ENCODE measurements around the gene TGFA.

DNA sequence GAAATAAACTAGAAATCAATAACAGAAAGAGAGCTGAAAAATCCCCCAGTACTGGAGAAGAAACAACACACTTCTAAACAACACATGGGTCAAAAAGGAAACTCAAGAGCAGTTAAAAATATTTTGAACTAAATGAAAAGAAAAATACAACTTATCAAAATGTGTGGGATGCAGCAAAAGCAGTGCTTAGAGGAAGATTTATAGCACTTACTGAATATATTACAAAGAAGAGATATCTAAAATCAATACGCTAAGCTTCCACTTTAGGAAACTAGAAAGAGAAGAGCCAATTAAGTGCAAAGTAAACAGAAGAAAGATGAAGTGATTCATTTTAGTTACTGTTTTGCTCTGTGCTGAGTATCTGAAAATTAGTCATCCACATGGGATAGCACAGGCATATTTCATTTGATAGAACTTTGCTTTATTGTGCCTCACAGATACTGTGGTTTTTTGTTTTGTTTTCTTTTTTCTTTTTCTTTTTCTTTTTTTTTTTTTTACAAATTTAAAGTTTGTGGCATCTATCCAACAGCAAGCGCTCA is 17.0 kb downstream of the TGFA start:
- TF ChIP-seq, protein P1, sequence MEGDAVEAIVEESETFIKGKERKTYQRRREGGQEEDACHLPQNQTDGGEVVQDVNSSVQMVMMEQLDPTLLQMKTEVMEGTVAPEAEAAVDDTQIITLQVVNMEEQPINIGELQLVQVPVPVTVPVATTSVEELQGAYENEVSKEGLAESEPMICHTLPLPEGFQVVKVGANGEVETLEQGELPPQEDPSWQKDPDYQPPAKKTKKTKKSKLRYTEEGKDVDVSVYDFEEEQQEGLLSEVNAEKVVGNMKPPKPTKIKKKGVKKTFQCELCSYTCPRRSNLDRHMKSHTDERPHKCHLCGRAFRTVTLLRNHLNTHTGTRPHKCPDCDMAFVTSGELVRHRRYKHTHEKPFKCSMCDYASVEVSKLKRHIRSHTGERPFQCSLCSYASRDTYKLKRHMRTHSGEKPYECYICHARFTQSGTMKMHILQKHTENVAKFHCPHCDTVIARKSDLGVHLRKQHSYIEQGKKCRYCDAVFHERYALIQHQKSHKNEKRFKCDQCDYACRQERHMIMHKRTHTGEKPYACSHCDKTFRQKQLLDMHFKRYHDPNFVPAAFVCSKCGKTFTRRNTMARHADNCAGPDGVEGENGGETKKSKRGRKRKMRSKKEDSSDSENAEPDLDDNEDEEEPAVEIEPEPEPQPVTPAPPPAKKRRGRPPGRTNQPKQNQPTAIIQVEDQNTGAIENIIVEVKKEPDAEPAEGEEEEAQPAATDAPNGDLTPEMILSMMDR (IDR thresholded peaks at IDR 0.05; ENCODE audit: poor library complexity) = no peak
- TF ChIP-seq EZH2 (IDR thresholded peaks at IDR 0.05; ENCODE audit: borderline replicate concordance) = no peak

All from hepatocyte (in vitro differentiated cells).